Stimulated activated memory B cell treated with anti-CD40 and anti-IgM and Interleukin-4, amounts not matched to agents 10 μg/mL and 1 μg/mL and 100 μg/mL, for 72 hours (primary cell): ENCODE results near the gene PPP1R3F.

ENCODE experiments used
- ATAC-seq: fragments of 150-1000 bp; cut with Tn5 transposase; 2 replicates; pipeline ENCODE4 v1.10.0; 2021
- H3K27ac Mint-ChIP-seq: one replicate; pipeline ENCODE4 v1.8.0; 2022; ENCODE audit warnings: mild to moderate bottlenecking, mixed read lengths
- H3K27me3 Mint-ChIP-seq: one replicate; pipeline ENCODE4 v1.8.0; 2022; ENCODE audit warnings: mixed read lengths
- H3K36me3 Mint-ChIP-seq: one replicate; pipeline ENCODE4 v1.8.0; 2022; ENCODE audit warnings: mixed read lengths
- H3K4me1 Mint-ChIP-seq: one replicate; pipeline ENCODE4 v1.8.0; 2022; ENCODE audit warnings: mixed read lengths
- H3K4me3 Mint-ChIP-seq: one replicate; pipeline ENCODE4 v1.8.0; 2022; ENCODE audit warnings: mild to moderate bottlenecking, moderate library complexity, mixed read lengths
- H3K9me3 Mint-ChIP-seq: one replicate; pipeline ENCODE4 v1.8.0; 2022; ENCODE audit warnings: mixed read lengths

PPP1R3F gene

GRCh38 chrX:49242545-49243066 lies 27.0 kb upstream of the PPP1R3F start:
- no peak for ATAC-seq
- Mint-ChIP-seq H3K27me3 (no peaks in the 10 kb centered on the region), H3K4me1 (no peaks in the 10 kb centered on the region), H3K4me3 (no peak overlapping the region), H3K9me3 (no peaks in the 10 kb centered on the region), H3K36me3 (peaks cover 44% of the 10 kb centered on the region), H3K27ac (no peak overlapping the region)

- H3K4me3 Mint-ChIP-seq = no peak overlapping the region
- no peaks in the 10 kb centered on the region for H3K4me1 Mint-ChIP-seq
- H3K27ac Mint-ChIP-seq = peak overlapping the region; percentile 62
- no peaks in the 10 kb centered on the region for H3K9me3 Mint-ChIP-seq
- no peaks in the 10 kb centered on the region for H3K27me3 Mint-ChIP-seq
- peaks cover 47% of the 10 kb centered on the region for H3K36me3 Mint-ChIP-seq
- no peak for ATAC-seq
Observed at GRCh38 chrX:49243166-49243565, 26.4 kb upstream of the PPP1R3F start.

- H3K27ac Mint-ChIP-seq = no peak overlapping the region
- H3K27me3 Mint-ChIP-seq = no peaks in the 10 kb centered on the region
- ATAC-seq = no peak
- H3K36me3 Mint-ChIP-seq = peaks cover 54% of the 10 kb centered on the region
- no peak overlapping the region for H3K4me3 Mint-ChIP-seq
- no peaks in the 10 kb centered on the region for H3K9me3 Mint-ChIP-seq
- no peaks in the 10 kb centered on the region for H3K4me1 Mint-ChIP-seq
Observed at GRCh38 chrX:49244207-49244606, 25.4 kb upstream of the PPP1R3F start.

- no peak overlapping the region for H3K4me3 Mint-ChIP-seq
- H3K9me3 Mint-ChIP-seq = no peaks in the 10 kb centered on the region
- H3K27me3 Mint-ChIP-seq = no peaks in the 10 kb centered on the region
- no peaks in the 10 kb centered on the region for H3K4me1 Mint-ChIP-seq
- ATAC-seq = no peak
- no peak overlapping the region for H3K27ac Mint-ChIP-seq
- peaks cover 71% of the 10 kb centered on the region for H3K36me3 Mint-ChIP-seq
Observed at GRCh38 chrX:49246541-49246940, 23.1 kb upstream of the PPP1R3F start.

GRCh38 chrX:49247346-49247745 lies 22.2 kb upstream of the PPP1R3F start:
- no peaks in the 10 kb centered on the region for H3K27me3 Mint-ChIP-seq
- no peaks in the 10 kb centered on the region for H3K4me1 Mint-ChIP-seq
- H3K9me3 Mint-ChIP-seq = no peaks in the 10 kb centered on the region
- H3K4me3 Mint-ChIP-seq = no peak overlapping the region
- H3K27ac Mint-ChIP-seq = no peak overlapping the region
- ATAC-seq = no peak
- H3K36me3 Mint-ChIP-seq = peaks cover 77% of the 10 kb centered on the region

GRCh38 chrX:49247916-49248811 lies 21.4 kb upstream of the PPP1R3F start:
- Mint-ChIP-seq H3K27ac (no peak overlapping the region), H3K27me3 (no peaks in the 10 kb centered on the region), H3K4me1 (no peaks in the 10 kb centered on the region), H3K36me3 (peaks cover 69% of the 10 kb centered on the region), H3K4me3 (no peak overlapping the region), H3K9me3 (no peaks in the 10 kb centered on the region)
- ATAC-seq = no peak

- no peak for ATAC-seq
- Mint-ChIP-seq H3K9me3 (no peaks in the 10 kb centered on the region), H3K36me3 (peaks cover 60% of the 10 kb centered on the region), H3K4me3 (no peak overlapping the region), H3K27me3 (no peaks in the 10 kb centered on the region), H3K27ac (no peak overlapping the region), H3K4me1 (no peaks in the 10 kb centered on the region)
Observed at GRCh38 chrX:49249071-49249470, 20.5 kb upstream of the PPP1R3F start.

- Mint-ChIP-seq H3K4me1 (no peaks in the 10 kb centered on the region), H3K27me3 (no peaks in the 10 kb centered on the region)
Observed at GRCh38 chrX:49249616-49250015, 20.0 kb upstream of the PPP1R3F start.

GRCh38 chrX:49250066-49250465 lies 19.5 kb upstream of the PPP1R3F start:
- no peak overlapping the region for H3K27ac Mint-ChIP-seq
- no peak for ATAC-seq
- no peaks in the 10 kb centered on the region for H3K27me3 Mint-ChIP-seq
- H3K4me3 Mint-ChIP-seq = no peak overlapping the region
- no peaks in the 10 kb centered on the region for H3K4me1 Mint-ChIP-seq
- no peaks in the 10 kb centered on the region for H3K9me3 Mint-ChIP-seq
- H3K36me3 Mint-ChIP-seq = peaks cover 50% of the 10 kb centered on the region

More at GRCh38 chrX:49249616-49250015, 20.0 kb upstream of the PPP1R3F start:
- Mint-ChIP-seq H3K9me3 (no peaks in the 10 kb centered on the region), H3K36me3 (peaks cover 54% of the 10 kb centered on the region), H3K4me3 (no peak overlapping the region), H3K27ac (no peak overlapping the region)
- ATAC-seq = no peak

GRCh38 chrX:49250578-49250977 lies 19.0 kb upstream of the PPP1R3F start:
- H3K27me3 Mint-ChIP-seq = no peaks in the 10 kb centered on the region
- no peaks in the 10 kb centered on the region for H3K9me3 Mint-ChIP-seq
- H3K4me1 Mint-ChIP-seq = no peaks in the 10 kb centered on the region
- ATAC-seq = no peak
- no peak overlapping the region for H3K4me3 Mint-ChIP-seq
- no peak overlapping the region for H3K27ac Mint-ChIP-seq
- peaks cover 46% of the 10 kb centered on the region for H3K36me3 Mint-ChIP-seq

- Mint-ChIP-seq H3K4me1 (no peaks in the 10 kb centered on the region), H3K4me3 (no peak overlapping the region)
- ATAC-seq = no peak
Observed at GRCh38 chrX:49251325-49251724, 18.3 kb upstream of the PPP1R3F start.

GRCh38 chrX:49254639-49255038 lies 15.0 kb upstream of the PPP1R3F start:
- Mint-ChIP-seq H3K9me3 (no peaks in the 10 kb centered on the region), H3K27me3 (no peaks in the 10 kb centered on the region), H3K4me1 (peaks cover 15% of the 10 kb centered on the region), H3K36me3 (peaks cover 22% of the 10 kb centered on the region), H3K4me3 (no peak overlapping the region), H3K27ac (no peak overlapping the region)
- ATAC-seq = no peak

More at GRCh38 chrX:49251325-49251724, 18.3 kb upstream of the PPP1R3F start:
- Mint-ChIP-seq H3K27me3 (no peaks in the 10 kb centered on the region), H3K36me3 (peaks cover 44% of the 10 kb centered on the region), H3K27ac (peak overlapping the region; percentile 8), H3K9me3 (no peaks in the 10 kb centered on the region)

GRCh38 chrX:49256268-49256995 lies 13.2 kb upstream of the PPP1R3F start:
- Mint-ChIP-seq H3K27me3 (no peaks in the 10 kb centered on the region), H3K4me1 (peaks cover 15% of the 10 kb centered on the region), H3K4me3 (no peak overlapping the region), H3K27ac (no peak overlapping the region), H3K9me3 (no peaks in the 10 kb centered on the region), H3K36me3 (peaks cover 8% of the 10 kb centered on the region)
- no peak for ATAC-seq

- Mint-ChIP-seq H3K4me3 (peak overlapping the region; percentile 57), H3K27ac (peak overlapping the region; percentile 78), H3K36me3 (peaks cover under 1% of the 10 kb centered on the region), H3K27me3 (no peaks in the 10 kb centered on the region), H3K4me1 (peaks cover 15% of the 10 kb centered on the region), H3K9me3 (no peaks in the 10 kb centered on the region)
- ATAC-seq = peak; percentile 61
Observed at GRCh38 chrX:49257074-49257790, 12.4 kb upstream of the PPP1R3F start.
